Activated naive CD8-positive, alpha-beta T cell treated with anti-CD3 and anti-CD28 coated beads, Interleukin-2, amount 50 U/mL, for 24 hours (primary cell): ENCODE data around the gene FARP1.

Experiments used
- ATAC-seq: fragments of 150-1000 bp; cut with Tn5 transposase; one replicate; pipeline ENCODE4 v1.10.0; 2021
- DNase-seq: peaks from one replicate; pipeline ENCODE4 v3.0.0; 2021
- H3K27ac Mint-ChIP-seq: one replicate; pipeline ENCODE4 v1.8.0; 2021; ENCODE audit warnings: mild to moderate bottlenecking, mixed read lengths
- H3K27me3 Mint-ChIP-seq: one replicate; pipeline ENCODE4 v1.8.0; 2021; ENCODE audit warnings: mixed read lengths
- H3K36me3 Mint-ChIP-seq: one replicate; pipeline ENCODE4 v1.8.0; 2021; ENCODE audit warnings: low read depth, mixed read lengths
- H3K4me1 Mint-ChIP-seq: one replicate; pipeline ENCODE4 v1.8.0; 2021; ENCODE audit warnings: mixed read lengths
- H3K4me3 Mint-ChIP-seq: one replicate; pipeline ENCODE4 v1.8.0; 2021; ENCODE audit warnings: mild to moderate bottlenecking, moderate library complexity, mixed read lengths
- H3K9me3 Mint-ChIP-seq: one replicate; pipeline ENCODE4 v1.8.0; 2021; ENCODE audit warnings: mixed read lengths

Gene FARP1, protein sequence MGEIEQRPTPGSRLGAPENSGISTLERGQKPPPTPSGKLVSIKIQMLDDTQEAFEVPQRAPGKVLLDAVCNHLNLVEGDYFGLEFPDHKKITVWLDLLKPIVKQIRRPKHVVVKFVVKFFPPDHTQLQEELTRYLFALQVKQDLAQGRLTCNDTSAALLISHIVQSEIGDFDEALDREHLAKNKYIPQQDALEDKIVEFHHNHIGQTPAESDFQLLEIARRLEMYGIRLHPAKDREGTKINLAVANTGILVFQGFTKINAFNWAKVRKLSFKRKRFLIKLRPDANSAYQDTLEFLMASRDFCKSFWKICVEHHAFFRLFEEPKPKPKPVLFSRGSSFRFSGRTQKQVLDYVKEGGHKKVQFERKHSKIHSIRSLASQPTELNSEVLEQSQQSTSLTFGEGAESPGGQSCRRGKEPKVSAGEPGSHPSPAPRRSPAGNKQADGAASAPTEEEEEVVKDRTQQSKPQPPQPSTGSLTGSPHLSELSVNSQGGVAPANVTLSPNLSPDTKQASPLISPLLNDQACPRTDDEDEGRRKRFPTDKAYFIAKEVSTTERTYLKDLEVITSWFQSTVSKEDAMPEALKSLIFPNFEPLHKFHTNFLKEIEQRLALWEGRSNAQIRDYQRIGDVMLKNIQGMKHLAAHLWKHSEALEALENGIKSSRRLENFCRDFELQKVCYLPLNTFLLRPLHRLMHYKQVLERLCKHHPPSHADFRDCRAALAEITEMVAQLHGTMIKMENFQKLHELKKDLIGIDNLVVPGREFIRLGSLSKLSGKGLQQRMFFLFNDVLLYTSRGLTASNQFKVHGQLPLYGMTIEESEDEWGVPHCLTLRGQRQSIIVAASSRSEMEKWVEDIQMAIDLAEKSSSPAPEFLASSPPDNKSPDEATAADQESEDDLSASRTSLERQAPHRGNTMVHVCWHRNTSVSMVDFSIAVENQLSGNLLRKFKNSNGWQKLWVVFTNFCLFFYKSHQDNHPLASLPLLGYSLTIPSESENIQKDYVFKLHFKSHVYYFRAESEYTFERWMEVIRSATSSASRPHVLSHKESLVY

DNA sequence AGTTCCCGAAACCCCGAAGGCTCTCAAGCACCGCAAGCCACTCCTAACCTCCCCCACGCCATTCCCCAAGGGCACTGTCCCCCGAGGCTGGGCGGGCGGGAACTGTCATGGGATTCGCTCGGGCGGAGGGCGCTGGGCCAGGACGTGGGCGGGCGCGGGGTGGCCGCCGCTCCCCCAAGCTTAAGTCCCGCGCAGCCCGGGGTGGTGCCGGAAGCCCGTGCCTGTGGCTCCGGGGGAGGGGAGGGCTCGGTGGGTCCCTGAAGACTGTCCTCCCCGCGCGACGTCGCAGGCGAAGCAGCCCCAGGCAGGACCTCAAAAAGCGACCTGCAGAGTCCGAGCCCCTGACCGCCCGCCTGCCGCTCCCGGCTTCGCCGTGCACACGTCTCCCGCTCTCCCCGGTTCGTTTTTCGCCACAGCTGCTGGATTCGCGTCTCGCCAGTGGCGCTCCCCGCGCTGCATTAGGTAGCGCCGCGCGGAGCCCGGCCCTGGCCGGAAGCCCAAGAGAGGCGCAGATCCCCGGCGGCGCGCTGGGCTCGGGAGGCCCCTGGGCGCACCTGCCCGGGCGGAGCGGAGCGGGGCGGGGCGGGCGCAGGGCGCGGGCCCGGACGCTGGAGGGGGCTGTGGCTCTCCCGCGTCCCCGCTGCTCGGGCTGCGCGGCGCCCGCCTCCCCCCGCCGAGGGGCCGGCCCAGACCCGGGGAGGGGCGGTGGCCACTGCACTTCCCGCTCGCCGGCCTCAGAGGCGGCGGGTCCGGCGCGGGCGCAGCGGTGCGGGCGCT is at the start of gene FARP1:
TSS of gene FARP1 (plus strand) at position 715 of the 777 bp plus-strand sequence. CDS start 70,149 bp downstream, outside the sequence.
- H3K36me3 Mint-ChIP-seq = no peaks in the 10 kb centered on the region
- H3K27ac Mint-ChIP-seq = no peak within 1 kb of the TSS
- no peaks in the 10 kb centered on the region for H3K9me3 Mint-ChIP-seq
- DNase-seq (peak; percentile 26), ATAC-seq (peak; percentile 83)
- H3K4me3 Mint-ChIP-seq = peak within 1 kb of the TSS; percentile 62
- peaks cover 58% of the 10 kb centered on the region for H3K27me3 Mint-ChIP-seq
- H3K4me1 Mint-ChIP-seq = peaks cover 11% of the 10 kb centered on the region

- DNase-seq = no peak
- H3K27me3 Mint-ChIP-seq = peaks cover 10% of the 10 kb centered on the region
- peaks cover 6% of the 10 kb centered on the region for H3K9me3 Mint-ChIP-seq
- no peaks in the 10 kb centered on the region for H3K36me3 Mint-ChIP-seq
- H3K4me3 Mint-ChIP-seq = no peak overlapping the region
- ATAC-seq = no peak
- no peaks in the 10 kb centered on the region for H3K4me1 Mint-ChIP-seq
- no peak overlapping the region for H3K27ac Mint-ChIP-seq
Measured at GRCh38 chr13:98094678-98095266, 48.1 kb upstream of the FARP1 start.

DNA sequence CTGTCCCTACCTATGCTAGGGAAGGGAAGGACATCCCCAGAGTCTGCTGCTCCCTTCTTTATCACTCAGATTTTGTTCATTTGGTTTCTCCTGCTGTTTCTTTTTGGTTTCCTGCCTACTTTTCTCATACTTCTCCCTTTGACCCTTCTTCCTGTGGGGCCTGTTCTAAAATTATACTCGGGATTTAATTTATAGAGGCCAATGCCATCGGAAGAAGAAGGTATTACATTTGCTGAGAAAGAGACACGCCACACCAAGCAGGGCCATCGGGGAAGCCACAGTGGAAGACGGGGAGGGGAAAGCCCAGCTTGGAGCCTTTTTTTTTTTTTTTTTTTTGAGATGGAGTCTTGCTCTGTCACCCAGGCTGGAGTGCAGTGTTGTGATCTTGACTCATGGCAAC is 46.8 kb upstream of the FARP1 start:
- H3K9me3 Mint-ChIP-seq = no peaks in the 10 kb centered on the region
- no peak overlapping the region for H3K4me3 Mint-ChIP-seq
- ATAC-seq (no peak), DNase-seq (no peak)
- no peaks in the 10 kb centered on the region for H3K4me1 Mint-ChIP-seq
- H3K27me3 Mint-ChIP-seq = peaks cover 8% of the 10 kb centered on the region
- no peaks in the 10 kb centered on the region for H3K36me3 Mint-ChIP-seq
- H3K27ac Mint-ChIP-seq = no peak overlapping the region

DNA sequence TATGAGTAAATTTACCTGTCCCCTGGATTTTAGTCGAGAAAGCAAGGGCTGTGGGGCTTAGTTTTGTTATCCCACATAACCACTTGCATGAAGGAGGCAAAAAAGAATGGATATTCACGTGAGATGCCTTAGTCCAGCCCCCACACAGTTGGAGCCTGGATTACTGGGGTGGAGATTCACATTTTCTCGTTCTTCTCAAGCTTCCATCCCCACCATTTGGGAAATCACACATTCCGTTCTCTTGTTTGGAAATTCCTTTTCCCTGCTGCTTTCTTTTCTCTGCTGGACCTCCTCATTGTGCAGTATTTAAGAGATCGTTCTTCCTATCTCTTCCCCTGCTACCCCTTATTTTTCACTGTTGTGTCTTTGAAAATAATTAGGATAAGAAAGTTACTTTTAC is 45.1 kb upstream of the FARP1 start:
- DNase-seq = no peak
- H3K4me3 Mint-ChIP-seq = no peak overlapping the region
- H3K27ac Mint-ChIP-seq = no peak overlapping the region
- no peaks in the 10 kb centered on the region for H3K36me3 Mint-ChIP-seq
- no peak for ATAC-seq
- no peaks in the 10 kb centered on the region for H3K4me1 Mint-ChIP-seq
- peaks cover 8% of the 10 kb centered on the region for H3K27me3 Mint-ChIP-seq
- H3K9me3 Mint-ChIP-seq = no peaks in the 10 kb centered on the region

DNA sequence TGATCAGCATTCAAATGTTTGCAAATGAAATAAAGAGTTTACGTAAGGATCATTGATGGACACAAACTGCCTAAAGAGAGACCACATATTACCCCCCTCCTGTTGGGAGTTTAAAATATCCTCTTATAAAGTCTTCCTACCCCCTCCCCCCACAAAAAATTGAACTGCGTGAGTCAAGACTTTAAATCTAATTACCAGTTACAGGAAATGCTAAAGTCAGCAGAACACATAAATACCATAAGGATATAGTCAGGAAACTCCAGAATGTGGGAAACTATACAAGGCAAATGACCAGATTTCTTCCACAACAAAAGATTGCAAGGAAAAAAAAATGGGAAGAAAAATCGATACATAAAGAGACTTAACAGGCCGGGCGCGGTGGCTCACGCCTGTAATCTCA is 44.4 kb upstream of the FARP1 start:
- H3K4me3 Mint-ChIP-seq = no peak overlapping the region
- no peaks in the 10 kb centered on the region for H3K36me3 Mint-ChIP-seq
- ATAC-seq = no peak
- H3K27ac Mint-ChIP-seq = no peak overlapping the region
- H3K4me1 Mint-ChIP-seq = no peaks in the 10 kb centered on the region
- H3K27me3 Mint-ChIP-seq = peaks cover 8% of the 10 kb centered on the region
- no peak for DNase-seq
- H3K9me3 Mint-ChIP-seq = no peaks in the 10 kb centered on the region

DNA sequence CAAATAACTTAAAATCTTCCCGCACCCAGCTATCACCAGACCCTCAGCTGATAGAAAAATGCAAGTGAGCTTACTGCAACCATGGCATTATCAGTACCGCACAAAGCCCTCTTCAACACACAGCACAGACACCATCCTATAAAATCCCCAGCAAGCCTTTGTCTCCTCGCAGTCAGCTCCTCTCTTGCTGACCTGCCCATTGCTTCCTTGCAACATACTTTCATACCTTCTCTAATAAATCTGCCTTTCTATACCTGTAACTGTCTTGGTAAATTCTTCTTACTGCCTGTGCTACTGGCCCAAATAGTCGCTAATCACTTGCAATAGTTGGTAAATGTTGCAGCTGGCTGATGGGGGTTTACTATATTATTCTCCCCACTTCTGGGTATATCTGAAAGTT is 43.3 kb upstream of the FARP1 start:
- no peak for DNase-seq
- Mint-ChIP-seq H3K4me3 (no peak overlapping the region), H3K27ac (no peak overlapping the region), H3K9me3 (no peaks in the 10 kb centered on the region), H3K36me3 (no peaks in the 10 kb centered on the region), H3K4me1 (no peaks in the 10 kb centered on the region), H3K27me3 (peaks cover 8% of the 10 kb centered on the region)
- no peak for ATAC-seq

- Mint-ChIP-seq H3K27ac (no peak overlapping the region), H3K4me1 (no peaks in the 10 kb centered on the region), H3K4me3 (no peak overlapping the region), H3K27me3 (peaks cover 8% of the 10 kb centered on the region), H3K9me3 (no peaks in the 10 kb centered on the region), H3K36me3 (no peaks in the 10 kb centered on the region)
- DNase-seq = no peak
- no peak for ATAC-seq
Measured at GRCh38 chr13:98100481-98100880, 42.4 kb upstream of the FARP1 start.

DNA sequence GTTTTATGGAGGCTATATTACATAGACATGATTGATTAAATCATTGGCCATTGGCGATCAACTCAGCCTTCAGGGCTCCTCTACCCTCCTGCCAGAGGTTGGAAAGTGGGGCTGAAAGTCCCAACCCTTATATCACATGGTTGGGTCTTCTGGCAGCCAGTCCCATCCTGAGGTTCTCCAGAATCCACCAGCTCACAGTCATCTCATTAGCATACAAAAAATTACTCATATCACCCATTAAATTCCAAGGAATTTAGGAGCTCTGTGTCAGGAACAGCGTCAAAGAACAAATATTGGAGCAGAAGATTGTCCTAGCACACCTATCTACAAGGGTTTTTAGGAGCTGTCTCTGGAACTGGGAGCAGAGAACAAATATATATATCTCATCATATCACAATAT is 39.4 kb upstream of the FARP1 start:
- H3K9me3 Mint-ChIP-seq = peaks cover 4% of the 10 kb centered on the region
- no peaks in the 10 kb centered on the region for H3K36me3 Mint-ChIP-seq
- H3K27ac Mint-ChIP-seq = no peak overlapping the region
- no peaks in the 10 kb centered on the region for H3K4me1 Mint-ChIP-seq
- no peak for DNase-seq
- no peak for ATAC-seq
- H3K4me3 Mint-ChIP-seq = no peak overlapping the region
- peaks cover 3% of the 10 kb centered on the region for H3K27me3 Mint-ChIP-seq

DNA sequence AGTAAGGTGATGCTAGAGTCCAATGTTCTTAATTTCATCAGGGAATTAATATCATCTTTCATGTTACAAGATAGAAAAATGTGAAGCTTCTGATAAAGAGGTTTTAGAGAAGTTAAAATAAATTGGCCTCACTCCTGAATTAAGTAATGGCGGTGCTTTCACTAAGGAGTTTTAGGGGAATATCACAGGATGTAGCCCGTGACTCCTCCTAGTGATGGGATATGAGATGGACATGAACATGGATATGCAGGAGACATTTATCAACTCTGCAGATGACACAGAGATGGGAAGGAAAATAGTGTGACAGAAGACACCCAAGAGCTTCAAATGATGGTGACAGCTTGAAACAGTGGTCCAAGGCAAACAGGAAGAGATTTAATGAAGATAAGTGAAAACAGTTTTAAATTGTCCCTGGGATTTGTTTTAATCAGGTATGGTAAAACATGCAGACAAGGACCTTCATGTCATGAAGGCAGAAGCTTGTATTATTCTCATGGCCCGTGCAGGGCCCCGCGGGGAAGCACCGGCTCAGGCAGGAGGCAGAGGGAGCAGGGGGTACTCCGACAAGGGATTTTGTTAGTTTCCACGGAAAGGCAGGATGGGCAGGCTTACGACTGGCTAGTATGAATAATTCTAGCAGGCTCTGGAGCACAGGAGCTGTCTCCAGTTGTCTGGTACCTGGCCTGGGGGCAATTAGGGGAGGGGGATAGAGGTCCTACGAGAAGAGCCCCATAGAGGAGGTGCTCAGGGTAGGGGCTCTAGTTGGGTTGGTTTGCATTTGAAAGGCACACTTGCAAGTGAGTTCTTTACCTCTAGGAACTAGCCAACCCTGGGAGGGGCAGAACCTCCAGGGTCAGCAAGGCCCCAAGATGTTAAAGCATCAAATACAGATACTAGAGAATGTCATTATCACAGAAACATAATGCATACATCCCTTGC is 38.7 kb upstream of the FARP1 start:
- H3K4me3 Mint-ChIP-seq = no peak overlapping the region
- ATAC-seq (no peak), DNase-seq (no peak)
- no peak overlapping the region for H3K27ac Mint-ChIP-seq
- peaks cover 4% of the 10 kb centered on the region for H3K9me3 Mint-ChIP-seq
- H3K27me3 Mint-ChIP-seq = peaks cover 3% of the 10 kb centered on the region
- no peaks in the 10 kb centered on the region for H3K4me1 Mint-ChIP-seq
- H3K36me3 Mint-ChIP-seq = no peaks in the 10 kb centered on the region

DNA sequence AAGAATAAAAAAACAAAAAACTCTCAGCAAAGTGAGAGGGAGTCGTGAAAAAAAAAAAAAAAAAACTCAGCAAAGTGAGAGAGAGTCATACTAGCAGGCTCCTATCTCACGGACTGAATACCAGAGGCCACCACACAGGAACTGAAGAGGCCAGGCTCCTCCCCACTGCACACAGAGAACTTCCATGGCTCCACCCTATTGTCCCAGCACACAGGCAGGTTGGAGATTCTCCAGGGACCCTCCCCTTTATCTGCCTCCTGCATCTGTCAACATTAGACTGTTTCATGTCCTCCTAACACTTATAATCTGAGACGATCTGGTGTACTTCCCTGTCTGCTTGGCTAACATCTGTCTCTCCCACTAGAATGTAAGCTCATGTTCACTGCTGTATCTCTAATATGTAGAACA is 37.0 kb upstream of the FARP1 start:
- Mint-ChIP-seq H3K4me3 (no peak overlapping the region), H3K9me3 (peaks cover 4% of the 10 kb centered on the region), H3K27me3 (no peaks in the 10 kb centered on the region), H3K4me1 (no peaks in the 10 kb centered on the region), H3K36me3 (no peaks in the 10 kb centered on the region), H3K27ac (no peak overlapping the region)
- DNase-seq = no peak
- ATAC-seq = no peak

GRCh38 chr13:98108341-98108740 is 34.6 kb upstream of the FARP1 start:
- H3K4me3 Mint-ChIP-seq = no peak overlapping the region
- ATAC-seq (no peak), DNase-seq (no peak)
- no peak overlapping the region for H3K27ac Mint-ChIP-seq
- H3K4me1 Mint-ChIP-seq = no peaks in the 10 kb centered on the region
- H3K36me3 Mint-ChIP-seq = no peaks in the 10 kb centered on the region
- peaks cover 4% of the 10 kb centered on the region for H3K9me3 Mint-ChIP-seq
- H3K27me3 Mint-ChIP-seq = no peaks in the 10 kb centered on the region

DNA sequence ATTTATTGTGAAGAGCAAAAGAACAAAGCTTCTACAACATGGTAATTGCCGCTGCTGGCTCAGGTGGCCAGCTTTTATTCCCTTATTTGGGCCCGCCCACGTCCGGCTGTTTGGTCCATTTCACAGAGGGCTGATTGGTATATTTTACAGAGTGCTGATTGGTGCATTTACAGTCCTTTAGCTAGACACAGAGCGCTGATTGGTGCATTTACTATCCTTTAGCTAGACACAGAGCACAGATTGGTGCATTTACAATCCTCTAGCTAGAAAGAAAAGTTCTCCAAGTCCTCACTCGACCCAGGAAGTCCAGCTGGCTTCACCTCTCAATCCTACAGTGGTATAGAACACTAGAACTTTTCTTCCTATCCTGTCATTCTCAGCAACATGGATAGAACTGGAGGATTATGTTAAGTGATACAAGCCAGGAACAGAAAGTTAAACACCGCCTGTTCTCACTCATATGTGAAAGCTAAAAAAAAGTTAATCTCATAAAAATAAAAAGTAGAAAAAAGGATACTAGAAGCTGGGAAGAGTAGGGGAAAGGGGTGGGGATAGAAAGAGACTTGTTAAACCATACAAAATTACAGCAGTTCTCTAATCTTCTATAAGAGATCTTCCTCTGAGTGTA is 33.6 kb upstream of the FARP1 start:
- Mint-ChIP-seq H3K9me3 (peaks cover 4% of the 10 kb centered on the region), H3K4me1 (no peaks in the 10 kb centered on the region), H3K4me3 (no peak overlapping the region), H3K27me3 (no peaks in the 10 kb centered on the region), H3K36me3 (no peaks in the 10 kb centered on the region), H3K27ac (no peak overlapping the region)
- ATAC-seq = no peak
- DNase-seq = no peak

- Mint-ChIP-seq H3K27me3 (no peaks in the 10 kb centered on the region), H3K27ac (no peak overlapping the region), H3K4me1 (no peaks in the 10 kb centered on the region), H3K4me3 (no peak overlapping the region), H3K9me3 (peaks cover 4% of the 10 kb centered on the region), H3K36me3 (no peaks in the 10 kb centered on the region)
- no peak for DNase-seq
- ATAC-seq = no peak
Measured at GRCh38 chr13:98110749-98111148, 32.1 kb upstream of the FARP1 start.
